Measurements from ENCODE around the gene SLF1.

SLF1 gene

GRCh38 chr5:94702729-94703128 lies 84.3 kb downstream of the SLF1 start:
- H3K4me3 Mint-ChIP-seq: no peak overlapping the region
- no peaks in the 10 kb centered on the region for H3K27me3 Mint-ChIP-seq
- H3K27ac Mint-ChIP-seq: no peak overlapping the region
- H3K4me1 Mint-ChIP-seq (ENCODE audit: low read depth): no peaks in the 10 kb centered on the region
- H3K9me3 Mint-ChIP-seq: no peaks in the 10 kb centered on the region
- intact Hi-C loops (cut with micrococcal nuclease): no loop called here
- H3K36me3 Mint-ChIP-seq (ENCODE audit: low read depth): peaks cover 6% of the 10 kb centered on the region

GRCh38 chr5:94705427-94705826 lies 87.0 kb downstream of the SLF1 start:
- intact Hi-C loops (cut with micrococcal nuclease): no loop called here
- Mint-ChIP-seq H3K27me3 (no peaks in the 10 kb centered on the region), H3K36me3 (ENCODE audit: low read depth) (peaks cover 18% of the 10 kb centered on the region), H3K4me1 (ENCODE audit: low read depth) (no peaks in the 10 kb centered on the region), H3K9me3 (no peaks in the 10 kb centered on the region), H3K4me3 (no peak overlapping the region), H3K27ac (no peak overlapping the region)

GRCh38 chr5:94707359-94707758 lies 88.9 kb downstream of the SLF1 start:
- Mint-ChIP-seq H3K9me3 (no peaks in the 10 kb centered on the region), H3K36me3 (ENCODE audit: low read depth) (peaks cover 28% of the 10 kb centered on the region), H3K4me3 (no peak overlapping the region), H3K27ac (no peak overlapping the region), H3K27me3 (no peaks in the 10 kb centered on the region), H3K4me1 (ENCODE audit: low read depth) (no peaks in the 10 kb centered on the region)
- intact Hi-C loops (cut with micrococcal nuclease): no loop called here

DNA sequence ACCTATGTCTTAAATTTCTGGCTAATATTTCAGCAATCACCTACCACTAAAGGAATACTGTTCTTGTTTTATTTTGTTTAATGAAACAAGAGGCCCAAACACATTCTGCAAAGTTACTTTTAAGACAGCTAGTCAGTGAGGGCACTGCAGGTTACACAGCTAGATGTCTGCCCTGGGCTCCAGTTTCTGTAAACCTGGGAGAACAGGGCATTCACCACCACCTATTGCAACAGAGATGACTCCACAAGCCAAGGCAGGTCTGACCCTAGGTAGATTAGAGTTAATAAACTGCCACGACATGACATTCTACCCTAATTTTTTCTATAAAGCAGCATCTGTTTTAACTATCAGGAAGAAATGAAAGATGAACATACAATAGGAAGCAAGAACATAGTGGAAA lies 90.8 kb downstream of the SLF1 start:
- no peaks in the 10 kb centered on the region for H3K4me1 Mint-ChIP-seq (ENCODE audit: low read depth)
- no peak overlapping the region for H3K27ac Mint-ChIP-seq
- no peak overlapping the region for H3K4me3 Mint-ChIP-seq
- no peaks in the 10 kb centered on the region for H3K9me3 Mint-ChIP-seq
- H3K36me3 Mint-ChIP-seq (ENCODE audit: low read depth): peaks cover 40% of the 10 kb centered on the region
- no peaks in the 10 kb centered on the region for H3K27me3 Mint-ChIP-seq
- intact Hi-C loops (cut with micrococcal nuclease): no loop called here

GRCh38 chr5:94711785-94712184 lies 93.3 kb downstream of the SLF1 start:
- H3K27ac Mint-ChIP-seq: no peak overlapping the region
- no peaks in the 10 kb centered on the region for H3K9me3 Mint-ChIP-seq
- H3K36me3 Mint-ChIP-seq (ENCODE audit: low read depth): peaks cover 40% of the 10 kb centered on the region
- no peaks in the 10 kb centered on the region for H3K4me1 Mint-ChIP-seq (ENCODE audit: low read depth)
- intact Hi-C loops (cut with micrococcal nuclease): no loop called here
- no peaks in the 10 kb centered on the region for H3K27me3 Mint-ChIP-seq
- no peak overlapping the region for H3K4me3 Mint-ChIP-seq

GRCh38 chr5:94715768-94716167 lies 97.3 kb downstream of the SLF1 start:
- Mint-ChIP-seq H3K4me1 (ENCODE audit: low read depth) (no peaks in the 10 kb centered on the region), H3K27me3 (no peaks in the 10 kb centered on the region), H3K27ac (no peak overlapping the region), H3K36me3 (ENCODE audit: low read depth) (peaks cover 22% of the 10 kb centered on the region), H3K4me3 (no peak overlapping the region), H3K9me3 (no peaks in the 10 kb centered on the region)
- intact Hi-C loops (cut with micrococcal nuclease): no loop called here

- H3K27me3 Mint-ChIP-seq: no peaks in the 10 kb centered on the region
- H3K4me1 Mint-ChIP-seq (ENCODE audit: low read depth): no peaks in the 10 kb centered on the region
- intact Hi-C loops (cut with micrococcal nuclease): no loop called here
- H3K36me3 Mint-ChIP-seq (ENCODE audit: low read depth): no peaks in the 10 kb centered on the region
- H3K27ac Mint-ChIP-seq: no peak overlapping the region
- no peak overlapping the region for H3K4me3 Mint-ChIP-seq
- H3K9me3 Mint-ChIP-seq: no peaks in the 10 kb centered on the region
Measured at GRCh38 chr5:94725142-94725541, 106.7 kb downstream of the SLF1 start.

DNA sequence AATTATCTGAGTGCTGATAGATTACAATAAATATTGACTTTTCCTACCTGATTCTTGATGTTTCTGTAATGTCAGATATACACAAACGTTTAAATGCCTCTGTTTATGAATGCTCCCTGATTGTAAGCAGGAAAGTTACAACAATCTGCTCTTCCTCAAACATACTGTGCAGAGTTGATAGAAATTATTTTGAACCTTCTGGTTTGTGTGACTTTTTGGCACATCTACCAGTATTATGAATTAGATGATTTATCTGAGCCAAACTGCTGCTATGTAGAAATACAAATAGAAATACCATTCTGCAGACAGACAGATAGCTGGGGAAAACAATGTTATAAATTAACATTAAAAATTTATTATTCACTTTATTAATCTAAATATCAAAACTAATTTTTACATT lies 113.0 kb downstream of the SLF1 start:
- intact Hi-C loops (cut with micrococcal nuclease): loop anchor here (10.0 kb wide), 1 partner anchor 117 kb away; the partner anchor contains the start of genes KIAA0825 and SLF1
- no peak overlapping the region for H3K27ac Mint-ChIP-seq
- H3K36me3 Mint-ChIP-seq (ENCODE audit: low read depth): no peaks in the 10 kb centered on the region
- no peak overlapping the region for H3K4me3 Mint-ChIP-seq
- H3K27me3 Mint-ChIP-seq: no peaks in the 10 kb centered on the region
- H3K4me1 Mint-ChIP-seq (ENCODE audit: low read depth): peaks cover 11% of the 10 kb centered on the region
- H3K9me3 Mint-ChIP-seq: no peaks in the 10 kb centered on the region

DNA sequence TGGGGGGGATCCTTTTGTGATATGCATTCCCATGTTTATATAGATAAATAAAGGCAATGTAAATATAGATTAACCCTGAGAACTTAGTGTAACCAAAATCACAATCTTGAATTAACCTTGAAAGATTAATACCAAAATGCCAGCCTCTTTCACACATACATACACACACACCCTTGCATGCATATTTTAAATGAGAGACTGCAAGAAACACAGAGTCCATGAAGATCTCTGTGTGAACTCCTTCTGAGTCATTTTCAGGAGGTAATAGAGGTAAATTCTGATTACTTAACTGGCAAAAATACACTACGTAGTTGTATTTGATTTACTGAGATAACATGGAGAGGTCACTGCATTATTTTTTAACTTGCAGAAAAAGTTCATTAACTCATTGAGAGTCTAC lies 118.0 kb downstream of the SLF1 start:
- no peaks in the 10 kb centered on the region for H3K9me3 Mint-ChIP-seq
- H3K27ac Mint-ChIP-seq: no peak overlapping the region
- H3K4me1 Mint-ChIP-seq (ENCODE audit: low read depth): peaks cover 1% of the 10 kb centered on the region
- no peaks in the 10 kb centered on the region for H3K27me3 Mint-ChIP-seq
- no peaks in the 10 kb centered on the region for H3K36me3 Mint-ChIP-seq (ENCODE audit: low read depth)
- intact Hi-C loops (cut with micrococcal nuclease): loop anchor here (10.0 kb wide), 1 partner anchor 122 kb away; the partner anchor contains the start of genes KIAA0825 and SLF1
- H3K4me3 Mint-ChIP-seq: no peak overlapping the region

- Mint-ChIP-seq H3K9me3 (no peaks in the 10 kb centered on the region), H3K27me3 (no peaks in the 10 kb centered on the region), H3K4me1 (ENCODE audit: low read depth) (no peaks in the 10 kb centered on the region), H3K4me3 (no peak overlapping the region), H3K36me3 (ENCODE audit: low read depth) (peaks cover 11% of the 10 kb centered on the region), H3K27ac (no peak overlapping the region)
- intact Hi-C loops (cut with micrococcal nuclease): no loop called here
Measured at GRCh38 chr5:94740286-94740685, 121.8 kb downstream of the SLF1 start.

- H3K4me3 Mint-ChIP-seq: no peak overlapping the region
- no peak overlapping the region for H3K27ac Mint-ChIP-seq
- intact Hi-C loops (cut with micrococcal nuclease): no loop called here
- H3K36me3 Mint-ChIP-seq (ENCODE audit: low read depth): peaks cover 11% of the 10 kb centered on the region
- H3K27me3 Mint-ChIP-seq: no peaks in the 10 kb centered on the region
- H3K9me3 Mint-ChIP-seq: no peaks in the 10 kb centered on the region
- H3K4me1 Mint-ChIP-seq (ENCODE audit: low read depth): peaks cover 10% of the 10 kb centered on the region
Measured at GRCh38 chr5:94742852-94743251, 124.4 kb downstream of the SLF1 start.

DNA sequence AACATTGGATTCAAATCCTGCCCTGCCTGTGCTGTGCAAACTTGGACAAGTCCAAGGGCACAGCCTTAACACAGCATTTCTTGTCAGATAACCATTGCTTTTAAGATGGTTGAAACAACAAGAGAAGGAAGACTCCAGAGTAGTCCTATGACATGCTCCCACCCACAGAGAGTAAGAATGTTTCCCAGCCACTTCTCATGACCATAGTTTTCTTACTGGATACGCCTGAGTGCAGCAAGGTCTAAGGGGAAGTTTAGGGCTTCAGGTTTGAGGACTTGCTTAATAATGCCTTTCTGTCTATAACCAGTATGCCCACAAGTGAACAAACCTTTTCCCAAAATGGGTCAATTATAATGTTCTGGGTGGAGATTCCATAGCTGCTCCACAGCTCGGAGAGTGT lies 126.4 kb downstream of the SLF1 start:
- no peaks in the 10 kb centered on the region for H3K27me3 Mint-ChIP-seq
- no peak overlapping the region for H3K27ac Mint-ChIP-seq
- H3K4me1 Mint-ChIP-seq (ENCODE audit: low read depth): peaks cover 10% of the 10 kb centered on the region
- H3K9me3 Mint-ChIP-seq: no peaks in the 10 kb centered on the region
- H3K4me3 Mint-ChIP-seq: no peak overlapping the region
- peaks cover 11% of the 10 kb centered on the region for H3K36me3 Mint-ChIP-seq (ENCODE audit: low read depth)
- intact Hi-C loops (cut with micrococcal nuclease): no loop called here

GRCh38 chr5:94745786-94746730 lies 127.6 kb downstream of the SLF1 start:
- peaks cover 10% of the 10 kb centered on the region for H3K4me1 Mint-ChIP-seq (ENCODE audit: low read depth)
- no peak overlapping the region for H3K4me3 Mint-ChIP-seq
- H3K27ac Mint-ChIP-seq: no peak overlapping the region
- no peaks in the 10 kb centered on the region for H3K9me3 Mint-ChIP-seq
- intact Hi-C loops (cut with micrococcal nuclease): no loop called here
- H3K27me3 Mint-ChIP-seq: no peaks in the 10 kb centered on the region
- peaks cover 11% of the 10 kb centered on the region for H3K36me3 Mint-ChIP-seq (ENCODE audit: low read depth)

- Mint-ChIP-seq H3K36me3 (ENCODE audit: low read depth) (peaks cover 11% of the 10 kb centered on the region), H3K9me3 (no peaks in the 10 kb centered on the region), H3K27me3 (no peaks in the 10 kb centered on the region), H3K4me1 (ENCODE audit: low read depth) (peaks cover 10% of the 10 kb centered on the region), H3K27ac (no peak overlapping the region), H3K4me3 (no peak overlapping the region)
- intact Hi-C loops (cut with micrococcal nuclease): no loop called here
Measured at GRCh38 chr5:94746731-94747124, 128.3 kb downstream of the SLF1 start.

Measured in dendritic cell treated with granulocyte-macrophage colony-stimulating factor and Interleukin-4, amounts not matched to agents 40 ng/mL and 50 ng/mL, for 4 days (primary cell).